DMS53 treated with DMSO at 0.1 percent for 48 hours (cell line): ENCODE results near the gene GAD1.
A peak's percentile ranks its signal among the peaks of the same experiment; 100 is the strongest.

Experiments used
- DNase-seq: peaks from one replicate; lab custom pipeline; 2025; ENCODE audit not compliant: unreplicated experiment; lab: John Stamatoyannopoulos, UW

Gene GAD1

GRCh38 chr2:170817093-170818035 is 677 bp downstream of the GAD1 start:
- DNase-seq, result peak; percentile 63

DNA sequence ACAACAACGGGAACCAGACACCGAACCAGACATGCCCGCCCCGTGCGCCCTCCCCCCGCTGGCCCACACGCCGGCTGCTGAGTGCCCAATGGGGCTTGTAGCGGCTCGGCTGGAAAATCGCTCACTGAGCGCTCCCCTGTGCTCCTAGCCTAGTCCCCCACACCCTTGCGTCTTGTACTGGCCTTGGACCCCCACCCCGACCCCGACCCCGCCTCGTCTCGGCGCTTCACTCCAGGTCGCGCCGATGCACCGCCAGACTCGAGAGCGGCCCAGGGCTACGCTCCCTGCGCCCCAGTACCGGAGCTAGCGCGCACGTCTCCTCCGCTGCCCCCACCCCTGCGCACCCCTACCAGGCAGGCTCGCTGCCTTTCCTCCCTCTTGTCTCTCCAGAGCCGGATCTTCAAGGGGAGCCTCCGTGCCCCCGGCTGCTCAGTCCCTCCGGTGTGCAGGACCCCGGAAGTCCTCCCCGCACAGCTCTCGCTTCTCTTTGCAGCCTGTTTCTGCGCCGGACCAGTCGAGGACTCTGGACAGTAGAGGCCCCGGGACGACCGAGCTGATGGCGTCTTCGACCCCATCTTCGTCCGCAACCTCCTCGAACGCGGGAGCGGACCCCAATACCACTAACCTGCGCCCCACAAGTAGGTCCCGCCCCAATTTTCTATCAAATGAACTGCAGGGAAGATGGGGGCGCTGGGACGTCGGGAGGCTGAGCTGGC is 1.5 kb downstream of the GAD1 start:
- DNase-seq, result peak; percentile 47

DNA sequence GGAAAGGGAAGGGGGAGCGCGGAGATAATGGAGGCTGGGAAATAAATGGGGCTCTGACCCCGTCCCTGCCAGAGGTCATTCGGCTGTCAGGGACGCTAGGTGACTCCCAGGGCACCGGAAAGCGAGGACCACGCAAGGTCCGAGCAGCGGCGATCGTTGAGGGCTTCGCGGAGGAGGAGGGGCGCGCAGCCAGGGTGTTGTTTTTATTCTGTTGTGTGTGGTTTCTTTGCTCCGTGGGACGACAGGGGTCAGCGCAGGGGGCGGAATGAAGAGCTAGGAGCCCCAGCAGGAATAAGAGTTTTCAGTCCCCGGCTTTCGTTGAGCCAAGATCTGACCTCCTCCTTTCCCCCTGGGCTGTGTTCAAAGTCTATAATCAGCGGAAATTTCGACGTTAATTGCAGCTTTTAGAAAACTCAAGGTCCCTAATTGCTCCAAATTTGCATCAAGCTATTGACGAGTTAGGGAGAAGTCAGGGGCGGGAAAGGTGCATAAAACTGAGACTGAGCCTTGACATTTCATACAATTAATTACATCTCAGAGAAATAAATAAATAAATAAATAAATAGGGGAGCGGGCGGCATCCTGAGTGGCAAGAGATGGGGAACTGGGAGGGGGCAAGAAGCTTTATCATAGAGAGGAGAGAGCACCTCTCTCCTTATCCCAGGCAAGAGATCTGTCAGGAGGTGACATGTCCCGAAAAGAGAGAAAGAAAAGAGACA is 2.2 kb downstream of the GAD1 start:
- DNase-seq, result no peak

DNA sequence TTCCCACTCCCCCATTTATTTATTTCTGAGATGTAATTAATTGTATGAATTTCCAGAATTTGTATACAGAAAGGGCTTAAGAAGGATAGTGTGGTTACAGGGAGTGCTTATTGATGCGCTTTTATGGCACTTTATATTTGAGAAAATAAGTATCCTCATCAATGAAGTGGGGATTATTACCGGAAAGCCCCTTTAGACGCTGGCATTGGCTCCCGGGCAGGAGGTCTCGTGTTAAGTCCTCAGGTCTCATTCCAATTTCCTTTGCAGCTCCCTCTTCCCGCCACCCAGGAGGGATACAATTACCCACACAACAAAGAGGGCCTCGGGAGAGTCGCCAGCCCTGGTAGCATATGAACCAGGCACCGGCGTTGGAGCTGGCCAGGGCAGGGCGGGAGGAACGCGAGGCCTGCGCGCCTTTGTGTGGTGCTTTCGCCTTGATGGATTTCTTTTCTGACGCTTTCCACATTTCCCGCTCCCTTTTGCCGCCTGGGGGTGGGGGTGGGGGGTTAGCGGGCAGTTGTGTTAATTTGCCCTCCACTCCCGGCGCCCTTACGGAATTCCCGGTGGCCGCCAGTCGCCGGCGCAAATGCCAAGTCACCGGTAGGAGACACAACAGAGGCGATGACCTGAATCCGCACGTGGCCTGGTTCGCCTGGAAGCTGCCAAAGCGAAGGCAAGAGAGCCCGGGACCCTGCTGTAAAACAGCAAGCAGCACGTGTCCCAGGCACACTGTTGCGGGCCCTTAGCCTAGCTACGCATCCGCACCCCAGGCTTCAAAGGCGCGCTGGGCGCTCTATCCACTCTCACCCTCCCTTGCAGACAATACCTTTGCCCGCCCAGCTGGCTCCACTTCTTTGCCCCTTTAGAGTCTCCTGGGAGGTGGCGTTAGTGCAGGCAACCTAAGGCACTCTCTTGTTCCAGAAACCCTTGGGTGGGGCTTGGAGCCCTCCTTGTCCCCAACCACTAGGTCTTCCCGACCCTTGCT is 3.3 kb downstream of the GAD1 start:
- DNase-seq, result no peak

- no peak for DNase-seq
These were observed 4.3 kb downstream of the GAD1 start for GRCh38 chr2:170820757-170821530.

DNA sequence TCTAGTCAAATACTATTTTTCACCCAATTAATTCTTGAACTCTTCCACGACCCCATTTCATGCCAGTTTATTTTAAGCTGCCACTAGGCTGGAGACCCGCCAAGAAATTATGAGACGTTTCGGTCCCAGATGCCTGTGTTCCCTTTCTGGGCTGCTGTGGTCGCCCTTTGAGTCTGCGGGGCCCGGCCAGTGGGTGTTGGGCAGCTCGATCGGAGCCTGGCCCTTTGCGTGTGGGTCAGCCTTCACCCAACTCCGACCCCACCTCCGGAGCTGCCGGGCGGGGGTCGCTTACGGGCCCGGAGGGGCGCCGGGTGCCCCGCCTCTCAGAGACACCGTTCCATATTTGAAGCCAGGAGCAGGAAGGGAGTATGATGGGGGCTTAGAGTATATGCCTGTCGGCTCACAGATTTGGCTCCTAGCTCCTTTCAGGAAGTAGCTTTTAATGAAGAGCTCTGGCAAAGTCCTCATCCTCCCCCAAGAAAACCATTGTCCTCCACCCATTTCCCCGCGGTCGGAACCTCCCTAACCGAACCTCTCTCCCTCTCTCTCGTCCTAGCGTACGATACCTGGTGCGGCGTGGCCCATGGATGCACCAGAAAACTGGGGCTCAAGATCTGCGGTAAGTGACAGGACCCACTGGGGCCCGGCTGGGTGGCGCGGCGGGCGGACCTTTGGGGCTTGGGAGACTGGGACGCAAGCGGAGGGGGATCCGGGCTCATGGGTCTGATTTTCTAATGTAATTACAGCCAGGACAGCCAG is 5.0 kb downstream of the GAD1 start:
- no peak for DNase-seq

DNA sequence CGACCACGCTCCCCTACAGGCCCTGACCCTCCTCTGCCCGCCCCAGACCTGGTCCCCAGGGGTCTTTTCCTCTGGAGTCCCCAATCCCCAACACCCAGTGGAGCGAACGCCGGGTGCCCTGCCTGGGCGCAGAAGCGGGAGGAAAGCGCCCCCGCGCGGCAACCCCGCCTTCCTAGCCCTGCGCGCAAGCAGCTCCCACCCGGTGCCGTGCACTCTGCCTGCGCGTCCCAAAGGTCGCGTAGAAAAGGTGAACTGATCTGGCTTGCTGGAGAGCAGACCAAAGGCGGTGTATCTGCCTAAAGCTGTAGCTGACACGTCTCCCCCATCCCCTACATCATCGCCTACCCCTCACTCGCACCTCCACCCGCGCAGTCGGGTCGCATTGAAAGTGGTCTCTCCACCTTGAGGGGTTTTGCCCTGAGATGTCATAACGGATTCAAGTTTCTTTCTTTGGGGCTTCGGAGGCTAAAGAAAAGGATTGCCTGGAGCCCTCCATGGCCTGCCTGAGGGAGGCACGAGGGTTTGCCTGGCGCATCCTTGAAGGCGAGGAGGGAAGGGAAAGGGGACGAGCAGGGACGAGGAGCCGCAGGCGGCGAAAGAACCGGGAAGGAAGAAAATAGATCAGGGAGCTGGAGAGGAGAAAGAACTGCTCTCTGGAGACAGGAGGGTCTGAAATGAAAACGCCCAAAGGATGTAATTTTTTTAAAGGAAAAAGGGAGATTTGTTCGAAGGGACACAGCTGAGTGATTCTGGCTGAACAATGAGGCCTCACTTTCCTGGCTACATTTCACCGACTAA is 5.8 kb downstream of the GAD1 start:
- no peak for DNase-seq

GRCh38 chr2:170823088-170823897 is 6.6 kb downstream of the GAD1 start:
- no peak for DNase-seq

DNA sequence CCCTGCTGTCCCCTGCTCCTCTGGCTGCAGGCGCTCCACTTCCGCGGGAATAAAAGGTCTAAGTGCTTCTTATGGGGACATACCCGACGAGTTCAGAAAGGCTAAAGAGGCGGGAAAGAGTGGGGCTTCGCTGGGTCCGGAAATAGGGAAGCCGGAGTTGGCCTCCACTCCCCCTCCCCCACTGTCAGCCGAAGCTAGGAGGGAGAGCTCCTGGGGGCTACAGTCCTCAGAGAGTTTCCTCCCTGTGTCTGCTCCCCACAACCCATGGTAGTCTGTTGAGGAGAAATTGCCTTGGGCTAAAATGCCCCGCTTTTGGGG is 7.2 kb downstream of the GAD1 start:
- DNase-seq, result no peak

- DNase-seq, result no peak
These were observed 7.9 kb downstream of the GAD1 start for GRCh38 chr2:170824526-170825015.

DNA sequence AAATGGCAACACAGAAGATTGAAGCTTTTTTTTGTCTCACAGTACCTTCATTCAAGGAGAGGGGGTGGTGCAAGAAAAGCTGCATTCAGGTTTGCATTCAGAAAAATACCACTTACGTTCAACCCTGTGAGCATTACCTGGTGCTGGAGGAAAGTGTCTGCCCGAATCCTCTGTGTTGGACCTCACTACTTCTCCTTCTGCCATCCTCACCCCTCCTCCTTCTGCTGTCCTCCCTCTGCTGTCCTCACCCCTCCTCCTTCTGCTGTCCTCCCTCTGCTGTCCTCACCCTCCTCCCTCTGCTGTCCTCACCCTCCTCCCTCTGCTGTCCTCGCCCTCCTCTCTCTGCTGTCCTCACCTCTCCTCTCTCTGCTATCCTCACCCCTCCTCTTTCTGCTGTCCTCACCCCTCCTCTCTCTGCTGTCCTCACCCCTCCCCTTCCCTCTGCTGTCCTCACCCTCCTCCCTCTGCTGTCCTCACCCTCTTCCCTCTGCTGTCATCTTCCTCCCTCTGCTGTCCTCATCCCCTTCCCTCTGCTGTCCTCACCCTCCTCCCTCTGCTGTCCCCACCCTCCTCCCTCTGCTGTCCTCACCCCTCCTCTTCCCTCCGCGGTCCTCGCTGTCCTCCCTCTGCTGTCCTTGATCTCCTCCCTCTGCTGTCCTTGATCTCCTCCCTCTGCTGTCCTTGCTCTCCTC is 11.3 kb downstream of the GAD1 start:
- no peak for DNase-seq

DNA sequence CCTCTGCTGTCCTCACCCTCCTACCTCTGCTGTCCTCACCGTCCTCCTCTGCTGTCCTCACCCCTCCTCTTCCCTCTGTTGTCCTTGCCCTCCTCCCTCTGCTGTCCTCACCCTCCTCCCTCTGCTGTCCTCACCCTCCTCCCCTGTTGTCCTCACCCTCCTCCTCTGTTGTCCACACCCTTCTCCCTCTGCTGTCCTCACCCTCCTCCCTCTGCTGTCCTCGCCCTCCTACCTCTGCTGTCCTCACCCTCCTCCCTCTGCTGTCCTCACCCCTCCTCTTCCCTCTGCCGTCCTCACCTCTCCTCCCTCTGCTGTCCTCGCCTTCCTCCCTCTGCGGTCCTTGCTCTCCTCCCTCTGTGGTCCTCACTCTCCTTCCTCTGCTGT is 11.8 kb downstream of the GAD1 start:
- DNase-seq, result no peak

GRCh38 chr2:170829036-170829435 is 12.3 kb downstream of the GAD1 start:
- no peak for DNase-seq

- DNase-seq, result no peak
These were observed 13.5 kb downstream of the GAD1 start for GRCh38 chr2:170830166-170830565.

- no peak for DNase-seq
These were observed 14.4 kb downstream of the GAD1 start for GRCh38 chr2:170831115-170831514.

GRCh38 chr2:170836027-170836426 is 19.3 kb downstream of the GAD1 start:
- DNase-seq, result no peak

DNA sequence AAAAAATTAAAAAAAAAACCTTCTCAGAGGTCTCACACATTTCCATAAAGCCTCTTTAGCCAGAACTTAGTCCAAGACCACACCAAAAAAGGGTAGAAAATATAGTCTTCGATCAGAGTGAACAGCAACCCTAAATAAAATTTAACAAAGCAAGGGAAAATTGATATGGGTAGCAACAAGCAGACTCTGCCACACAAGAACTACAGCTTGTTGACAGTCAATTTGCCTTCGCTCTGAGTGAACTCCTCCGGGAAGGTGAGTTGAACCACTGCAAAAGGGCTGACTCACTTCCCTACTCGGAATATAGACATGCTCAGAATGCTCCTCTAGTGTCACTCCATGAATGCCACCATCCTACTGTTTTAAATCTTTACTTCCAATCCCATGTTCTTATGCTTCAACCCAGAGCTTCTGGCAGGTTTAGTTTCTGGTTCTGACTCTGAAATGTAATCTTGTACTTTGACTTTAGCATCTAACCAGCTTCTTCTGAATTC is 24.1 kb downstream of the GAD1 start:
- no peak for DNase-seq
